ENCODE results near the gene COPG2. TPM values are rescaled to one million over a fixed set of nuclear protein-coding genes. Genes with fewer than 3 reads are reported as not detected.

The COPG2 gene
- total and polyA plus RNA-seq, 2 donors (not counting 1 experiment from before 2014, with no cell fraction given): 6.1 to 13.4 TPM

DNA sequence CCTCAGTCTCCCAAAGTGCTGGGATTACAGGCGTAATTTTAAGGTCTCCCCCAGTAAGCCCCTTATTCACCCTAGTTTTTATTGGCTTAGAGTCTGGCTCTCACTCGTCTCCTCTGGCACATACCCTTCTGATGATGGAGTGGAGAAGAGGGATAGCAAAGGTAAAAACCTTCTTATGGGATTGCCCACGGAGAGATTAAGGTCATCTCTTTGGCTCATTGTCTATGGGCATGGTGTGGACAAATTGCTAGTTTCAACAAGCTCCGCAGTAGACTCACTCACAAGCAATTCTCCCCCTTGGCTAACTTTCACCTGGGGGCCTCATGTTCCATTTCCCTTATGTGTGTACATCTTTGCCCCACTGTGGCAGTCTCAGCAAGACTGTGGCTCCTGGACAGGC, 40.2 kb upstream of the COPG2 start:
- H3K27me3 Mint-ChIP-seq: peaks cover 49% of the 10 kb centered on the region
- intact Hi-C loops (cut with micrococcal nuclease): no loop called here
- Histone ChIP-seq H3K79me2 (ENCODE audit: control insufficient read depth, insufficient read depth, low read length) (no peaks in the 10 kb centered on the region), H3K36me3 (replicated peaks in 1 of 2; ENCODE audit: control extremely low read depth in 1 of 2, control insufficient read depth in 1 of 2, extremely low read depth in 1 of 2, insufficient read depth in 2 of 2, low read length in 1 of 2) (no peaks in the 10 kb centered on the region), H3K4me1 (ENCODE audit: control insufficient read depth in 2 of 2, insufficient read depth in 2 of 2, low read length in 2 of 2) (no peaks in the 10 kb centered on the region), H3K4me3 (ENCODE audit: control extremely low read depth in 1 of 5, extremely low read depth in 1 of 5, insufficient read depth in 1 of 5, low read depth in 2 of 5, low read length in 4 of 5) (no peak overlapping the region), H3K4me2 (replicated peaks; ENCODE audit: low read depth, low read length, poor library complexity, severe bottlenecking) (no peak overlapping the region), H4K20me1 (ENCODE audit: control insufficient read depth, insufficient read depth, low read length, poor library complexity, severe bottlenecking) (no peaks in the 10 kb centered on the region), H2AFZ (ENCODE audit: insufficient read depth, low read depth, low read length, poor library complexity, severe bottlenecking) (no peak overlapping the region), H3K9ac (ENCODE audit: low read length) (no peak overlapping the region), H3K27me3 (replicated peaks in 1 of 4; ENCODE audit: control extremely low read depth in 1 of 4, control insufficient read depth in 3 of 4, insufficient read depth in 4 of 4, low read length in 3 of 4) (peaks cover 0 to 7% (median 0%) of the 10 kb centered on the region in 4 experiments), H3K9me3 (ENCODE audit: control extremely low read depth in 1 of 3, control insufficient read depth in 2 of 3, insufficient read depth in 1 of 3, low read length in 2 of 3) (no peaks in the 10 kb centered on the region), H3K27ac (ENCODE audit: low read length in 2 of 2) (no peak overlapping the region)
- TF ChIP-seq EZH2 (IDR thresholded peaks at IDR 0.05; ENCODE audit: borderline replicate concordance, insufficient read depth, low read depth, low read length, poor library complexity, severe bottlenecking) (no peak), CTCF (IDR thresholded peaks at IDR 0.05) (no peak)
- ChIA-PET CTCF (no interaction called here), POLR2A (no interaction called here)
- no peak overlapping the region for H3K27ac Mint-ChIP-seq
- WGBS (ENCODE audit: insufficient coverage): 100% methylated on average over 1 of the region's 4 CpGs
- peaks cover 7% of the 10 kb centered on the region for H3K9me3 Mint-ChIP-seq (ENCODE audit: insufficient read depth)
- no peak overlapping the region for H3K4me3 Mint-ChIP-seq
- ATAC-seq (ENCODE audit: low read depth) (no peak), DNase-seq (no peak)
- H3K4me1 Mint-ChIP-seq: no peaks in the 10 kb centered on the region

DNA sequence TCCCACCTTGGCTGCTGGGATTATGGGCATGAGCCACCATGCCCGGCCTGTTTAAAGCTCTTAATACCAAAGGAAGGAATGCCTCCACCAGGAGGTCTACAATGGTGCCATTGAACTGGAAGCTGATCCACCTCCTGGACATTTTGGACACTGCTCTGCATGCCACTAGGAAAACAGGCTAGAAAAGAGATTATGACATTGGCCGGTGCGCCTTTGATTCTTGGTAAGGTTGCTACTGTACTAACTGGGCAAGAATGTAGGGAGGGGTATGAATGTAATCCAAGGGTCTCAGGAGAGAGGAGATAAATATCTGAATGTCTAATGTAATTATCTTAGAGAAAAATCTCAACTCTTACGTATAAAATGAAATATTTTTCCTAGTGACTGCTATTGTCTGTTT, 39.5 kb upstream of the COPG2 start:
- Histone ChIP-seq H3K79me2 (ENCODE audit: control insufficient read depth, insufficient read depth, low read length) (no peaks in the 10 kb centered on the region), H3K4me1 (ENCODE audit: control insufficient read depth in 2 of 2, insufficient read depth in 2 of 2, low read length in 2 of 2) (no peaks in the 10 kb centered on the region), H3K4me2 (replicated peaks; ENCODE audit: low read depth, low read length, poor library complexity, severe bottlenecking) (no peak overlapping the region), H4K20me1 (ENCODE audit: control insufficient read depth, insufficient read depth, low read length, poor library complexity, severe bottlenecking) (no peaks in the 10 kb centered on the region), H2AFZ (ENCODE audit: insufficient read depth, low read depth, low read length, poor library complexity, severe bottlenecking) (no peak overlapping the region), H3K4me3 (ENCODE audit: control extremely low read depth in 1 of 5, extremely low read depth in 1 of 5, insufficient read depth in 1 of 5, low read depth in 2 of 5, low read length in 4 of 5) (no peak overlapping the region), H3K9ac (ENCODE audit: low read length) (no peak overlapping the region), H3K9me3 (ENCODE audit: control extremely low read depth in 1 of 3, control insufficient read depth in 2 of 3, insufficient read depth in 1 of 3, low read length in 2 of 3) (no peaks in the 10 kb centered on the region), H3K36me3 (replicated peaks in 1 of 2; ENCODE audit: control extremely low read depth in 1 of 2, control insufficient read depth in 1 of 2, extremely low read depth in 1 of 2, insufficient read depth in 2 of 2, low read length in 1 of 2) (no peaks in the 10 kb centered on the region), H3K27me3 (replicated peaks in 1 of 4; ENCODE audit: control extremely low read depth in 1 of 4, control insufficient read depth in 3 of 4, insufficient read depth in 4 of 4, low read length in 3 of 4) (peaks cover 0 to 7% (median 0%) of the 10 kb centered on the region in 4 experiments), H3K27ac (ENCODE audit: low read length in 2 of 2) (no peak overlapping the region)
- Mint-ChIP-seq H3K27ac (no peak overlapping the region), H3K4me3 (no peak overlapping the region), H3K4me1 (no peaks in the 10 kb centered on the region), H3K27me3 (peaks cover 47% of the 10 kb centered on the region), H3K9me3 (ENCODE audit: insufficient read depth) (peaks cover 7% of the 10 kb centered on the region)
- TF ChIP-seq EZH2 (IDR thresholded peaks at IDR 0.05; ENCODE audit: borderline replicate concordance, insufficient read depth, low read depth, low read length, poor library complexity, severe bottlenecking): no peak
- no peak for TF ChIP-seq CTCF (IDR thresholded peaks at IDR 0.05)
- 88% methylated on average over 3 of the region's 4 CpGs for WGBS (ENCODE audit: insufficient coverage)
- ChIA-PET CTCF (no interaction called here), POLR2A (no interaction called here)
- ATAC-seq (ENCODE audit: low read depth) (no peak), DNase-seq (no peak)
- intact Hi-C loops (cut with micrococcal nuclease): no loop called here

Data from B cell (primary cell).